Omental fat pad (tissue), 4 donors: Measurements from ENCODE around the gene AUTS2. TPM values are rescaled to one million over a fixed set of nuclear protein-coding genes. Genes with fewer than 3 reads are reported as not detected.

ENCODE experiments used
- ATAC-seq: fragments of 150-250 bp; one replicate; pipeline ENCODE4 v1.9.1; 2016; ENCODE audit warnings: mild to moderate bottlenecking, moderate library complexity; ENCODE audit not compliant: low FRiP score
- DNase-seq: peaks from one replicate; pipeline ENCODE4 v3.0.0-alpha.2; 2019; ENCODE audit warnings: low spot score
- total RNA-seq, 4 donors: library from RNA; depleted of rRNA; stranded (reverse); fragments of >200 nt; gene quantifications; one replicate each; pipeline ENCODE4 v1.1.0, GENCODE V29; 2016
- TF ChIP-seq, protein P1 (sequence below), 3 donors: fragments of 450-650 bp; IDR thresholded peaks; one replicate each; pipeline ENCODE4 v1.5.1; 2016 to 2017; ENCODE audit warnings: antibody characterized with exemption in 3 of 3, mild to moderate bottlenecking in 3 of 3, moderate library complexity in 2 of 3

Gene AUTS2
- total RNA-seq, 4 donors from 2014 or later = 13.2 to 27.0 (median 21.2) TPM

DNA sequence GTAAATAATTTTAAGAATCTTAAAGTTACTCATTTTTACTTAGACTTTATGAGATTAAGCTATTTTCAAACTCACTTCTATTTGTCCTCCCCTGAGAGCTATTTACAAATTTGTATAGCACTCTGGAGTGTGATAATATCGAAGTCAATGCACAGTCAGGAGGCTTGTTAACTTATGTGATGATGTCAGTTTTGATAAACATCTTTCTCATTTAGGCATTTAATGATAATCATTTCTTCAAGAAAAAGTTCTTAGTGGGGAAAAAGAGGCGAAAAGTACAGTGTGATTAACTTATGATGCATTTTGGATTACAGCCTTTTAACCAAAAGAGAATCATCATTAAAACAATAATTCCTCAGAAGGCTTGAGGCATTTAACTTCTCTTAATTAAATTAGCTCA, 468.6 kb downstream of the AUTS2 start:
- ATAC-seq = no peak
- DNase-seq = no peak
- TF ChIP-seq, protein P1, sequence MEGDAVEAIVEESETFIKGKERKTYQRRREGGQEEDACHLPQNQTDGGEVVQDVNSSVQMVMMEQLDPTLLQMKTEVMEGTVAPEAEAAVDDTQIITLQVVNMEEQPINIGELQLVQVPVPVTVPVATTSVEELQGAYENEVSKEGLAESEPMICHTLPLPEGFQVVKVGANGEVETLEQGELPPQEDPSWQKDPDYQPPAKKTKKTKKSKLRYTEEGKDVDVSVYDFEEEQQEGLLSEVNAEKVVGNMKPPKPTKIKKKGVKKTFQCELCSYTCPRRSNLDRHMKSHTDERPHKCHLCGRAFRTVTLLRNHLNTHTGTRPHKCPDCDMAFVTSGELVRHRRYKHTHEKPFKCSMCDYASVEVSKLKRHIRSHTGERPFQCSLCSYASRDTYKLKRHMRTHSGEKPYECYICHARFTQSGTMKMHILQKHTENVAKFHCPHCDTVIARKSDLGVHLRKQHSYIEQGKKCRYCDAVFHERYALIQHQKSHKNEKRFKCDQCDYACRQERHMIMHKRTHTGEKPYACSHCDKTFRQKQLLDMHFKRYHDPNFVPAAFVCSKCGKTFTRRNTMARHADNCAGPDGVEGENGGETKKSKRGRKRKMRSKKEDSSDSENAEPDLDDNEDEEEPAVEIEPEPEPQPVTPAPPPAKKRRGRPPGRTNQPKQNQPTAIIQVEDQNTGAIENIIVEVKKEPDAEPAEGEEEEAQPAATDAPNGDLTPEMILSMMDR (IDR thresholded peaks at IDR 0.05) = no peak

- DNase-seq (no peak), ATAC-seq (no peak)
- TF ChIP-seq, protein P1 (IDR thresholded peaks at IDR 0.05) = no peak
Measured at GRCh38 chr7:70068531-70068930, 470.3 kb downstream of the AUTS2 start.

- no peak for DNase-seq
Measured at GRCh38 chr7:70069977-70070376, 471.7 kb downstream of the AUTS2 start.

DNA sequence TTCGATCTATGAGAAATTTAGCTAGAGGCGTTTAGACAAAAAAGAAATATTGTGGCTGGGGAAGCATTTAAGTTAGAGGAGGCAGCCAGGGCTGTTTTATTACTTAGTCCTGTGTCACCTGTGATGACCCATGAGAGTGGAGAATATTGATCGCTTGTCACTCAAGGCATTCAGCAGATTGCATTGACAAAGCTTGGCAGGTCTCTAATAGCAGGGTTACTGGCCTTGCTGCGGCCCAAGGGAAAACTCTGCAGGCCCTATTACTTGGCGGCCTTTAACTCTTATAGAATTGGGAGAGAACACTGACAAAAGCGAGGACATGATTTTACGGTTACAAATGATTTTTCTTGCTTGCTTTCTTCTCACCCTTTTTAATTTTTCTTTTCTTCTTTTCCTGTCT, 473.5 kb downstream of the AUTS2 start:
- DNase-seq = no peak
- TF ChIP-seq, protein P1 (IDR thresholded peaks at IDR 0.05) = no peak
- no peak for ATAC-seq

More at GRCh38 chr7:70069977-70070376, 471.7 kb downstream of the AUTS2 start:
- no peak for ATAC-seq
- TF ChIP-seq, protein P1 (IDR thresholded peaks at IDR 0.05) = no peak

- ATAC-seq = no peak
- TF ChIP-seq, protein P1 (IDR thresholded peaks at IDR 0.05) = no peak
- DNase-seq = no peak
Measured at GRCh38 chr7:70072220-70072619, 473.9 kb downstream of the AUTS2 start.

DNA sequence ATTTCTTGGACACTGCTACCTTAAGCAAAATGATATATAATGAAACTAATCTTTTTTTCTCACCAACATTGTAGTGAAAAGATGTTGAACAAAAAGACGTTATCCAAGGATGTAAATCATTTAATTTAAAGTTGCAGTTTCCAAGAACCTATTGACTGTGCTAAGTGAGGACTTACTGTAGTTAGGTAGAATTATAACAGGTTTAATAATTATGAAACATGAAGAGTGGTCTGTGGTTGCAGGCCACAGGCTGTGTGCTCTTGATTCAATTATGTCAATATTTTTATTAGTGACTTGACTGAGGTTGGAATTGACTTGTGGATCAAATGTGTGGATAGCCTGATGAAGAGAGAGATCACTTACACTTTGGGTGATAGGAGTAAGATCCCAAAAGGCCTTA, 478.1 kb downstream of the AUTS2 start:
- DNase-seq (no peak), ATAC-seq (no peak)
- TF ChIP-seq, protein P1 (IDR thresholded peaks at IDR 0.05) = no peak

DNA sequence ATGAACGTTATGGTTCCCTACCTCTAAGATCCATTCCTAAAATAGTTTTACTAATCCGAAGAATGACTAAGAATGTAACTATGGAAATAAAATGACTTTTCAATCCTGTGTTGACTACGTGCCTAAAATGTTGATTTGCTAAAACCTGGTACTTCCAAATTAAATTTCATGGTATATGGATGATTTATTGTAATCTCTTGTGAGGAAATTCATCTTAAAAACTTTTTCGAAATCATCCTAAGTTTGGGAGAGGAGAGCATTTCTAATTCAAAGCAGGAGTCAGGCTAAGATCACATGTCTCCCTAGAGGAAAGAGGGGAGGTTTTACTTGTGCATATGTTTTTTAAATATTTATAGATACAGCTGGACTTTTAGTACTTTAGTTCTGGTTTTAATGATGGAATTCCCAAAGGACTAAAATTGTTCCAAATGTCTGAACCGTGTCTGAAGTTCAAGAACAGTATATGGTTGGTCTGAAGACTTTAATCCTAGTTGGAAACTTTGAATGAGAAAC, 483.9 kb downstream of the AUTS2 start:
- no peak for ATAC-seq
- TF ChIP-seq, protein P1 (IDR thresholded peaks at IDR 0.05) = no peak
- no peak for DNase-seq
